Measurements from ENCODE around the gene IL6R. TPM values are rescaled to one million over a fixed set of nuclear protein-coding genes. Genes with fewer than 3 reads are reported as not detected.

IL6R gene
- total RNA-seq, 3 donors from 2014 or later, result 23.6 to 26.8 (median 24.0) TPM

GRCh38 chr1:154517661-154518060 lies 112.5 kb downstream of the IL6R start:
- Histone ChIP-seq H3K27me3 (no peaks in the 10 kb centered on the region), H3K36me3 (no peaks in the 10 kb centered on the region), H3K27ac (no peak overlapping the region), H3K9me3 (no peaks in the 10 kb centered on the region), H3K4me1 (no peaks in the 10 kb centered on the region), H3K4me3 (no peak overlapping the region)
- intact Hi-C loops (cut with DNase I; ENCODE audit: low total_unique reads), result no loop called here
- no peak for DNase-seq (ENCODE audit: low spot score in 2 of 2)
- no peak for TF ChIP-seq POLR2AphosphoS5 (IDR thresholded peaks at IDR 0.05)
- TF ChIP-seq CTCF (IDR thresholded peaks at IDR 0.05), result no peak
- no peak for TF ChIP-seq POLR2A (IDR thresholded peaks at IDR 0.05)

Other genes starting within 250 kb of the IL6R start
- gene TPM3, start 213.2 kb upstream of the IL6R start, total RNA-seq, result 100 to 1,000 TPM; 236 to 302 (median 245) TPM
- gene CFAP141, start 199.0 kb upstream of the IL6R start, total RNA-seq, result not detected
- gene UBAP2L, start 184.4 kb upstream of the IL6R start, total RNA-seq, result 10 to 100 TPM; 64.8 to 79.3 (median 70.1) TPM
- gene HAX1, start 132.7 kb upstream of the IL6R start, total RNA-seq, result 100 to 1,000 TPM; 108 to 125 (median 120) TPM
- under 1 TPM in 1 of 3 donors, not detected in 2; 0.44 TPM for gene AQP10, start 84.2 kb upstream of the IL6R start, total RNA-seq
- 10 to 100 TPM; 34.5 to 64.8 (median 61.3) TPM for gene ATP8B2, start 79.8 kb upstream of the IL6R start, total RNA-seq
- gene TDRD10, start 96.9 kb downstream of the IL6R start, total RNA-seq, result 1 to 10 TPM; 2.9 to 5.6 (median 5.6) TPM
- gene SHE, start 97.1 kb downstream of the IL6R start, total RNA-seq, result 10 to 100 TPM in 2 of 3 donors, 1 to 10 TPM in 1; 6.3 to 21.3 (median 21.3) TPM
- 10 to 100 TPM; 27.7 to 33.3 (median 30.2) TPM for gene UBE2Q1, start 153.3 kb downstream of the IL6R start, total RNA-seq
- 1 to 10 TPM in 1 of 3 donors, under 1 TPM in 2; 0.16 to 1.3 (median 0.73) TPM for gene CHRNB2, start 162.4 kb downstream of the IL6R start, total RNA-seq
- 100 to 1,000 TPM in 2 of 3 donors, 10 to 100 TPM in 1; 71.4 to 115 (median 104) TPM for gene ADAR, start 202.8 kb downstream of the IL6R start, total RNA-seq